CD4-positive, alpha-beta memory T cell (primary cell): ENCODE data around the gene PLA1A. TPM values are rescaled to one million over a fixed set of nuclear protein-coding genes. Genes with fewer than 3 reads are reported as not detected.

ENCODE experiments used
- CTCF ChIA-PET: fragments of 350-600 bp; sonication (Branson Sonifier 250); formaldehyde crosslinking; loops from one replicate; lab custom pipeline; 2021; ENCODE audit warnings: inconsistent platforms; ENCODE audit not compliant: partially characterized antibody; lab: Charles Lee
- POLR2A ChIA-PET: fragments of 350-600 bp; sonication (Branson Sonifier 250); formaldehyde crosslinking; loops from one replicate; lab custom pipeline; 2021; ENCODE audit not compliant: partially characterized antibody; lab: Charles Lee
- DNase-seq, 5 donors: peaks; one replicate each; pipeline versions ENCODE4 v3.0.0 to v3.0.0-alpha.2; 2020 to 2022; ENCODE audit warnings: mixed read lengths in 1 of 5
- H3K27ac ChIP-seq: one replicate; pipeline ENCODE4 v1.7.0; 2013; ENCODE audit warnings: low read depth, low read length
- H3K27me3 ChIP-seq: 2 replicates; pipeline ENCODE4 v1.7.0; 2013; ENCODE audit warnings: mild to moderate bottlenecking, low read length, moderate library complexity; ENCODE audit not compliant: insufficient read depth
- H3K36me3 ChIP-seq: 2 replicates; pipeline ENCODE4 v1.7.0; 2013; ENCODE audit warnings: mild to moderate bottlenecking, low read length, moderate library complexity; ENCODE audit not compliant: insufficient read depth
- H3K4me1 ChIP-seq: 2 replicates; pipeline ENCODE4 v1.7.0; 2013; ENCODE audit warnings: mild to moderate bottlenecking, low read length, moderate library complexity; ENCODE audit not compliant: insufficient read depth
- H3K4me3 ChIP-seq, 2 donors: one replicate each; pipeline ENCODE4 v1.7.0; 2013; ENCODE audit warnings: low read length in 2 of 2, mild to moderate bottlenecking in 1 of 2
- H3K9me3 ChIP-seq, 2 donors: one replicate each; pipeline ENCODE4 v1.7.0; 2013; ENCODE audit warnings: low read length in 2 of 2, control low read depth in 1 of 2; ENCODE audit not compliant: control insufficient read depth in 1 of 2
- H3K27ac Mint-ChIP-seq, 7 donors: one replicate each; pipeline ENCODE4 v1.8.0; 2020 to 2021; ENCODE audit warnings: mixed read lengths in 7 of 7, mild to moderate bottlenecking in 6 of 7, inconsistent platforms in 3 of 7, moderate library complexity in 3 of 7
- H3K27me3 Mint-ChIP-seq, 2 donors: one replicate each; pipeline ENCODE4 v1.8.0; 2020 to 2021; ENCODE audit warnings: mixed read lengths in 2 of 2
- H3K36me3 Mint-ChIP-seq, 2 donors: one replicate each; pipeline ENCODE4 v1.8.0; 2020 to 2021; ENCODE audit warnings: mixed read lengths in 2 of 2, inconsistent platforms in 1 of 2, mild to moderate bottlenecking in 1 of 2
- H3K4me1 Mint-ChIP-seq, 4 donors: one replicate each; pipeline ENCODE4 v1.8.0; 2020 to 2021; ENCODE audit warnings: mixed read lengths in 4 of 4, mild to moderate bottlenecking in 1 of 4
- H3K4me3 Mint-ChIP-seq, 8 donors: one replicate each; pipeline ENCODE4 v1.8.0; 2020 to 2021; ENCODE audit warnings: mixed read lengths in 8 of 8, mild to moderate bottlenecking in 7 of 8, moderate library complexity in 6 of 8, inconsistent platforms in 3 of 8
- H3K9me3 Mint-ChIP-seq, 8 donors: one replicate each; pipeline ENCODE4 v1.8.0; 2020 to 2021; ENCODE audit warnings: mixed read lengths in 8 of 8, mild to moderate bottlenecking in 5 of 8, inconsistent platforms in 3 of 8, moderate library complexity in 1 of 8
- intact Hi-C: fragments of 100-400 bp; cut with micrococcal nuclease; formaldehyde crosslinking; loops from one replicate; pipeline ENCODE4 v1.15.1; 2023
- polyA plus RNA-seq, 2 donors: library from polyadenylated mRNA; unstranded; fragments of 300-500 nt; fragmentation: Illumina TruSeq; gene quantifications; one replicate each; pipeline ENCODE4 v1.2.3, GENCODE V29; 2021
- total RNA-seq, 2 experiments: library from RNA; stranded (reverse); gene quantifications; one replicate each; pipeline ENCODE4 v1.2.3, GENCODE V29; 2021

The PLA1A gene
- total and polyA plus RNA-seq, 4 experiments from 2014 or later, result not detected

- H3K4me1 Mint-ChIP-seq, result peaks cover 5 to 15% (median 7%) of the 10 kb centered on the region in 4 donors
- Histone ChIP-seq H3K27me3 (no peaks in the 10 kb centered on the region), H3K9me3 (no peaks in the 10 kb centered on the region), H3K4me1 (peaks cover 5% of the 10 kb centered on the region), H3K27ac (no peak overlapping the region), H3K36me3 (no peaks in the 10 kb centered on the region), H3K4me3 (no peak overlapping the region)
- peaks cover 0 to 2% of the 10 kb centered on the region in 2 donors for H3K36me3 Mint-ChIP-seq
- DNase-seq, result no peak
- no peak overlapping the region for H3K4me3 Mint-ChIP-seq
- ChIA-PET POLR2A (no interaction called here), CTCF (interaction anchor here (2.3 kb wide), 1 partner anchor 16 kb away, joined by 8 read pairs; the partner anchor contains the start of gene CD80)
- H3K27me3 Mint-ChIP-seq, result peaks cover 4 to 9% of the 10 kb centered on the region in 2 donors
- H3K9me3 Mint-ChIP-seq, result no peaks in the 10 kb centered on the region
- intact Hi-C loops, result no loop called here
- H3K27ac Mint-ChIP-seq, result no peak overlapping the region
These were observed 22.2 kb upstream of the PLA1A start for GRCh38 chr3:119575507-119575906.

- H3K4me3 ChIP-seq, result peak within 1 kb of the TSS; percentile 5 to 60
- no peaks in the 10 kb centered on the region for H3K36me3 ChIP-seq
- H3K27me3 ChIP-seq, result no peaks in the 10 kb centered on the region
- ChIA-PET CTCF (interaction anchor here (1.0 to 1.5 kb wide), 3 partner anchors 97 to 339 kb away, joined by 3 to 4 read pairs (median 3); partner anchors contain the start of gene B4GALT4), POLR2A (interaction anchor here (1.1 kb wide), 1 partner anchor 97 kb away, joined by 3 read pairs; the partner anchor contains the start of gene COX17)
- intact Hi-C loops, result no loop called here
- H3K27ac ChIP-seq, result peak within 1 kb of the TSS; percentile 51
- no peaks in the 10 kb centered on the region for H3K9me3 Mint-ChIP-seq
- H3K27ac Mint-ChIP-seq, result peak within 1 kb of the TSS; percentile 64 to 96 (median 93)
- peaks cover 0 to 2% of the 10 kb centered on the region in 2 donors for H3K36me3 Mint-ChIP-seq
- DNase-seq, result peak; percentile 33 to 68 (median 42)
- H3K4me1 Mint-ChIP-seq, result peaks cover 6 to 22% (median 11%) of the 10 kb centered on the region in 4 donors
- no peaks in the 10 kb centered on the region for H3K9me3 ChIP-seq
- peaks cover 6% of the 10 kb centered on the region for H3K4me1 ChIP-seq
- H3K27me3 Mint-ChIP-seq, result peaks cover 1 to 5% of the 10 kb centered on the region in 2 donors
- peak within 1 kb of the TSS; percentile 91 to 96 (median 93) for H3K4me3 Mint-ChIP-seq
These were observed 18.2 kb upstream of the PLA1A start, which contains the start of gene ADPRH for GRCh38 chr3:119579366-119580066. TSS of gene ADPRH (plus strand) at chr3:119579492. CDS start at chr3:119582170, 2,678 bp downstream.

- Histone ChIP-seq H3K36me3 (no peaks in the 10 kb centered on the region), H3K4me1 (peaks cover 6% of the 10 kb centered on the region), H3K9me3 (no peaks in the 10 kb centered on the region), H3K27ac (peak overlapping the region; percentile 51), H3K27me3 (no peaks in the 10 kb centered on the region), H3K4me3 (peak overlapping the region; percentile 5 to 60)
- POLR2A ChIA-PET, result no interaction called here
- CTCF ChIA-PET, result interaction anchor here (1.0 to 1.5 kb wide), 3 partner anchors 96 to 339 kb away, joined by 3 to 4 read pairs (median 3); partner anchors contain the start of gene B4GALT4
- Mint-ChIP-seq H3K4me3 (peak overlapping the region; percentile 91 to 96 (median 93)), H3K36me3 (peaks cover 0 to 2% of the 10 kb centered on the region in 2 donors), H3K27ac (peak overlapping the region; percentile 64 to 96 (median 93)), H3K9me3 (no peaks in the 10 kb centered on the region), H3K4me1 (peaks cover 6 to 22% (median 11%) of the 10 kb centered on the region in 4 donors), H3K27me3 (peaks cover 1 to 5% of the 10 kb centered on the region in 2 donors)
- DNase-seq, result peak in 2 of 5 donors; percentile 19 to 37
- intact Hi-C loops, result no loop called here
These were observed 17.5 kb upstream of the PLA1A start for GRCh38 chr3:119580067-119580760.

- intact Hi-C loops, result no loop called here
- H3K4me1 Mint-ChIP-seq, result peaks cover 6 to 22% (median 11%) of the 10 kb centered on the region in 4 donors
- no peak overlapping the region for H3K4me3 ChIP-seq
- H3K27me3 Mint-ChIP-seq, result peaks cover 1 to 5% of the 10 kb centered on the region in 2 donors
- H3K36me3 Mint-ChIP-seq, result peaks cover 0 to 2% of the 10 kb centered on the region in 2 donors
- peak in 2 of 5 donors; percentile 6 to 63 for DNase-seq
- POLR2A ChIA-PET, result interaction anchor here (0.8 kb wide), 1 partner anchor 23 kb away, joined by 3 read pairs; no protein-coding TSS in a partner anchor
- no peak overlapping the region for H3K27ac ChIP-seq
- peak overlapping the region in 4 of 7 donors; percentile 1 to 60 (median 54) for H3K27ac Mint-ChIP-seq
- H3K36me3 ChIP-seq, result no peaks in the 10 kb centered on the region
- no peaks in the 10 kb centered on the region for H3K9me3 ChIP-seq
- CTCF ChIA-PET, result no interaction called here
- H3K9me3 Mint-ChIP-seq, result no peaks in the 10 kb centered on the region
- H3K27me3 ChIP-seq, result no peaks in the 10 kb centered on the region
- peaks cover 6% of the 10 kb centered on the region for H3K4me1 ChIP-seq
- H3K4me3 Mint-ChIP-seq, result peak overlapping the region in 1 of 8 donors; percentile 11
These were observed 15.5 kb upstream of the PLA1A start for GRCh38 chr3:119582178-119582577.

GRCh38 chr3:119585208-119585607, 12.5 kb upstream of the PLA1A start:
- peaks cover 0 to 1% of the 10 kb centered on the region in 2 donors for H3K36me3 Mint-ChIP-seq
- Histone ChIP-seq H3K4me1 (peaks cover 3% of the 10 kb centered on the region), H3K27me3 (no peaks in the 10 kb centered on the region), H3K4me3 (no peak overlapping the region), H3K27ac (no peak overlapping the region), H3K36me3 (no peaks in the 10 kb centered on the region), H3K9me3 (no peaks in the 10 kb centered on the region)
- intact Hi-C loops, result no loop called here
- ChIA-PET CTCF (no interaction called here), POLR2A (no interaction called here)
- peaks cover 2 to 10% (median 5%) of the 10 kb centered on the region in 4 donors for H3K4me1 Mint-ChIP-seq
- peaks cover 0 to 1% (median 0%) of the 10 kb centered on the region in 8 donors for H3K9me3 Mint-ChIP-seq
- no peak overlapping the region for H3K4me3 Mint-ChIP-seq
- H3K27me3 Mint-ChIP-seq, result peaks cover 1 to 4% of the 10 kb centered on the region in 2 donors
- no peak for DNase-seq
- H3K27ac Mint-ChIP-seq, result peak overlapping the region in 1 of 7 donors; percentile 49

- H3K27ac ChIP-seq, result no peak overlapping the region
- Mint-ChIP-seq H3K4me3 (no peak overlapping the region), H3K36me3 (peaks cover 0 to 1% of the 10 kb centered on the region in 2 donors), H3K27ac (no peak overlapping the region), H3K4me1 (peaks cover 2 to 5% (median 5%) of the 10 kb centered on the region in 4 donors), H3K27me3 (peaks cover 1 to 4% of the 10 kb centered on the region in 2 donors), H3K9me3 (peaks cover 0 to 8% (median 0%) of the 10 kb centered on the region in 8 donors)
- H3K27me3 ChIP-seq, result no peaks in the 10 kb centered on the region
- ChIA-PET POLR2A (no interaction called here), CTCF (no interaction called here)
- H3K9me3 ChIP-seq, result no peaks in the 10 kb centered on the region
- H3K4me3 ChIP-seq, result no peak overlapping the region
- no peaks in the 10 kb centered on the region for H3K36me3 ChIP-seq
- no peaks in the 10 kb centered on the region for H3K4me1 ChIP-seq
- intact Hi-C loops, result no loop called here
- no peak for DNase-seq
These were observed 11.7 kb upstream of the PLA1A start for GRCh38 chr3:119585856-119586570.
